H9 (cell line): ENCODE data around the gene S100B. TPM values are rescaled to one million over a fixed set of nuclear protein-coding genes. Genes with fewer than 3 reads are reported as not detected.

Source experiments
- DNase-seq: peaks from one replicate; pipeline ENCODE4 v3.0.0-alpha.2; 2017
- H2AFZ ChIP-seq: one replicate; pipeline ENCODE4 v1.6.1; 2013; ENCODE audit warnings: mild to moderate bottlenecking, low read length, control low read depth, moderate library complexity
- H2AK5ac ChIP-seq: 2 replicates; pipeline ENCODE4 v1.6.1; 2013; ENCODE audit warnings: low read length, control low read depth, mixed read lengths; ENCODE audit not compliant: insufficient read length
- H2BK120ac ChIP-seq: one replicate; pipeline ENCODE4 v1.6.1; 2013; ENCODE audit warnings: low read depth, mild to moderate bottlenecking, low read length, control low read depth, inconsistent platforms; ENCODE audit not compliant: poor library complexity, severe bottlenecking
- H2BK12ac ChIP-seq: 2 replicates; pipeline ENCODE4 v1.6.1; 2013; ENCODE audit warnings: low read length, control low read depth, mixed read lengths, low read depth; ENCODE audit not compliant: insufficient read length
- H2BK15ac ChIP-seq: 2 replicates; pipeline ENCODE4 v1.6.1; 2013; ENCODE audit warnings: low read depth, low read length, control low read depth
- H2BK20ac ChIP-seq: one replicate; pipeline ENCODE4 v1.6.1; 2013; ENCODE audit warnings: low read depth, mild to moderate bottlenecking, low read length, control low read depth, inconsistent platforms; ENCODE audit not compliant: poor library complexity, severe bottlenecking
- H2BK5ac ChIP-seq: 2 replicates; pipeline ENCODE4 v1.6.1; 2013; ENCODE audit warnings: low read length, control low read depth, mixed read lengths; ENCODE audit not compliant: insufficient read length
- H3K14ac ChIP-seq: 2 replicates; pipeline ENCODE4 v1.6.1; 2013; ENCODE audit warnings: low read length, control low read depth; ENCODE audit not compliant: insufficient read depth
- H3K18ac ChIP-seq: 2 replicates; pipeline ENCODE4 v1.6.1; 2013; ENCODE audit warnings: low read depth, mild to moderate bottlenecking, mixed read lengths, low read length, control low read depth; ENCODE audit not compliant: insufficient read length
- H3K23ac ChIP-seq: 2 replicates; pipeline ENCODE4 v1.6.1; 2013; ENCODE audit warnings: low read length, control low read depth, mixed read lengths, low read depth; ENCODE audit not compliant: insufficient read length
- H3K23me2 ChIP-seq: 2 replicates; pipeline ENCODE4 v1.6.1; 2013; ENCODE audit warnings: low read depth, mild to moderate bottlenecking, mixed read lengths, low read length, control low read depth; ENCODE audit not compliant: insufficient read length, poor library complexity, severe bottlenecking
- H3K27ac ChIP-seq: 2 replicates; pipeline ENCODE4 v1.5.1; 2013; ENCODE audit warnings: low read length, control low read depth, mixed read lengths, low read depth; ENCODE audit not compliant: insufficient read length
- H3K27me3 ChIP-seq: 2 replicates; pipeline ENCODE4 v1.6.1; 2013; ENCODE audit warnings: low read length, control low read depth, inconsistent platforms; ENCODE audit not compliant: insufficient read depth
- H3K4ac ChIP-seq: 2 replicates; pipeline ENCODE4 v1.6.1; 2013; ENCODE audit warnings: low read depth, mild to moderate bottlenecking, control low read depth, inconsistent platforms, low read length, moderate library complexity
- H3K4me1 ChIP-seq: 2 replicates; pipeline ENCODE4 v1.6.1; 2013; ENCODE audit warnings: low read length, control low read depth, inconsistent platforms; ENCODE audit not compliant: insufficient read depth
- H3K4me2 ChIP-seq: 2 replicates; pipeline ENCODE4 v1.6.1; 2013; ENCODE audit warnings: low read length, control low read depth, mixed read lengths; ENCODE audit not compliant: insufficient read length, insufficient read depth
- H3K56ac ChIP-seq: 2 replicates; pipeline ENCODE4 v1.6.1; 2013; ENCODE audit warnings: low read depth, mild to moderate bottlenecking, mixed read lengths, low read length, control low read depth; ENCODE audit not compliant: insufficient read length
- H3K79me1 ChIP-seq: 2 replicates; pipeline ENCODE4 v1.6.1; 2013; ENCODE audit warnings: low read depth, mild to moderate bottlenecking, moderate library complexity, low read length, control low read depth, inconsistent platforms; ENCODE audit not compliant: insufficient read depth, poor library complexity, severe bottlenecking
- H3K79me2 ChIP-seq: 2 replicates; pipeline ENCODE4 v1.6.1; 2013; ENCODE audit warnings: low read length, control low read depth, inconsistent platforms; ENCODE audit not compliant: insufficient read depth
- H3K9ac ChIP-seq: 2 replicates; pipeline ENCODE4 v1.6.1; 2013; ENCODE audit warnings: low read length, control low read depth, mixed read lengths; ENCODE audit not compliant: insufficient read length; ENCODE audit errors: extremely low read depth
- H3K9me3 ChIP-seq: one replicate; pipeline ENCODE4 v1.6.1; 2013; ENCODE audit warnings: low read depth, low read length, inconsistent platforms; ENCODE audit not compliant: control insufficient read depth
- H3T11ph ChIP-seq: one replicate; pipeline ENCODE4 v1.6.1; 2013; ENCODE audit warnings: mild to moderate bottlenecking, low read length, control low read depth, inconsistent platforms
- H4K20me1 ChIP-seq: one replicate; pipeline ENCODE4 v1.6.1; 2013; ENCODE audit not compliant: control insufficient read depth, insufficient read length, insufficient read depth
- H4K5ac ChIP-seq: 2 replicates; pipeline ENCODE4 v1.6.1; 2013; ENCODE audit warnings: low read depth, mild to moderate bottlenecking, mixed read lengths, low read length, control low read depth; ENCODE audit not compliant: insufficient read length
- H4K8ac ChIP-seq: replicated peaks from 2 replicates; pipeline ENCODE4 v1.6.1; 2013; ENCODE audit warnings: low read length, control low read depth, mixed read lengths, low read depth; ENCODE audit not compliant: insufficient read length
- H4K91ac ChIP-seq: 2 replicates; pipeline ENCODE4 v1.6.1; 2013; ENCODE audit warnings: low read depth, mild to moderate bottlenecking, moderate library complexity, mixed read lengths, low read length, control low read depth; ENCODE audit not compliant: insufficient read length
- H3K27ac Mint-ChIP-seq, 3 experiments: 2 replicates in 2 of 3; 3 replicates in 1 of 3; pipeline ENCODE4 v1.8.0; 2020 to 2021; ENCODE audit warnings: mixed read lengths in 3 of 3, mild to moderate bottlenecking in 1 of 3, moderate library complexity in 1 of 3
- H3K27me3 Mint-ChIP-seq: 2 replicates; pipeline ENCODE4 v1.8.0; 2021; ENCODE audit warnings: low read depth, mild to moderate bottlenecking, moderate library complexity, mixed read lengths
- H3K36me3 Mint-ChIP-seq, 3 experiments: 2 replicates in 2 of 3; 3 replicates in 1 of 3; pipeline ENCODE4 v1.8.0; 2020 to 2021; ENCODE audit warnings: low read depth in 3 of 3, mixed read lengths in 3 of 3; ENCODE audit not compliant: insufficient read depth in 1 of 3
- H3K4me1 Mint-ChIP-seq, 2 experiments: 2 replicates each; pipeline ENCODE4 v1.8.0; 2020; ENCODE audit warnings: mixed read lengths in 2 of 2
- H3K4me3 Mint-ChIP-seq, 2 experiments: 2 replicates in 1 of 2; 3 replicates in 1 of 2; pipeline ENCODE4 v1.8.0; 2020 to 2021; ENCODE audit warnings: mild to moderate bottlenecking in 2 of 2, mixed read lengths in 2 of 2, moderate library complexity in 1 of 2
- H3K9me3 Mint-ChIP-seq, 2 experiments: 2 replicates in 1 of 2; 3 replicates in 1 of 2; pipeline ENCODE4 v1.8.0; 2020; ENCODE audit warnings: mild to moderate bottlenecking in 2 of 2, mixed read lengths in 2 of 2, moderate library complexity in 1 of 2
- CTCF ChIP-seq: fragments of 200-600 bp; sonication (generic); conservative IDR thresholded peaks from 3 replicates; pipeline ENCODE4 v1.8.0; 2021; ENCODE audit warnings: antibody characterized with exemption, mild to moderate bottlenecking
- WGBS: extraction: QIAGEN DNeasy Blood & Tissue Kit; methylation state at CpG from one replicate; pipeline ENCODE4 v1.1.7; 2013; ENCODE audit warnings: missing lambda C conversion rate, low lambda C conversion rate, mixed read lengths; ENCODE audit not compliant: insufficient read length; ENCODE audit errors: extremely low coverage; 5-methylcytosine and 5-hydroxymethylcytosine counted together
- total RNA-seq: library from RNA; stranded (reverse); gene quantifications from 2 replicates; pipeline ENCODE4 v1.2.1, GENCODE V29; 2021

S100B gene
- total RNA-seq, 1 experiment from 2014 or later, result 0.26 TPM

GRCh38 chr21:46651121-46651520 lies 46.2 kb upstream of the S100B start:
- no peak overlapping the region for H2BK12ac ChIP-seq
- no peak overlapping the region for H3K27ac ChIP-seq
- Mint-ChIP-seq H3K9me3 (peaks cover 7 to 13% of the 10 kb centered on the region in 2 experiments), H3K27me3 (no peaks in the 10 kb centered on the region), H3K4me1 (no peaks in the 10 kb centered on the region; a peak in 1 of 4 replicates), H3K27ac (peak overlapping the region in 1 of 3 experiments; percentile 82; a peak in 3 of 7 replicates), H3K4me3 (no peak overlapping the region), H3K36me3 (peaks cover 64 to 89% (median 85%) of the 10 kb centered on the region in 3 experiments)
- no peak overlapping the region for H3K56ac ChIP-seq
- no peak overlapping the region for H2BK5ac ChIP-seq
- no peak overlapping the region for H2AK5ac ChIP-seq
- H2BK120ac ChIP-seq, result no peak overlapping the region
- H3K4ac ChIP-seq, result no peak overlapping the region
- H2AFZ ChIP-seq, result no peak overlapping the region
- H3K18ac ChIP-seq, result no peak overlapping the region
- H3K23me2 ChIP-seq, result no peaks in the 10 kb centered on the region
- no peak for DNase-seq
- no peaks in the 10 kb centered on the region for H3K79me2 ChIP-seq
- H3K14ac ChIP-seq, result no peak overlapping the region
- no peaks in the 10 kb centered on the region for H3K27me3 ChIP-seq
- H2BK15ac ChIP-seq, result no peak overlapping the region
- H3K79me1 ChIP-seq, result no peaks in the 10 kb centered on the region
- no peak overlapping the region for H4K91ac ChIP-seq
- H4K5ac ChIP-seq, result no peak overlapping the region
- no peak for TF ChIP-seq CTCF
- no peak overlapping the region for H2BK20ac ChIP-seq
- H3K23ac ChIP-seq, result no peak overlapping the region
- H4K8ac ChIP-seq, result no peak overlapping the region
- no peaks in the 10 kb centered on the region for H4K20me1 ChIP-seq
- no CpG with 5 or more reads among the region's 7 CpGs for WGBS
- no peaks in the 10 kb centered on the region for H3K9me3 ChIP-seq
- no peaks in the 10 kb centered on the region for H3K4me1 ChIP-seq
- H3K9ac ChIP-seq, result no peak overlapping the region
- H3T11ph ChIP-seq, result no peak overlapping the region
- H3K4me2 ChIP-seq, result no peak overlapping the region
